Measurements from ENCODE around the gene GPANK1. TPM values are rescaled to one million over a fixed set of nuclear protein-coding genes. Genes with fewer than 3 reads are reported as not detected.

GPANK1 gene
- total and polyA plus RNA-seq, 9 of the 15 experiments (the other 6 are each of a cell fraction or from before 2014, with no cell fraction given): 32.2 to 111 (median 46.3) TPM

DNA sequence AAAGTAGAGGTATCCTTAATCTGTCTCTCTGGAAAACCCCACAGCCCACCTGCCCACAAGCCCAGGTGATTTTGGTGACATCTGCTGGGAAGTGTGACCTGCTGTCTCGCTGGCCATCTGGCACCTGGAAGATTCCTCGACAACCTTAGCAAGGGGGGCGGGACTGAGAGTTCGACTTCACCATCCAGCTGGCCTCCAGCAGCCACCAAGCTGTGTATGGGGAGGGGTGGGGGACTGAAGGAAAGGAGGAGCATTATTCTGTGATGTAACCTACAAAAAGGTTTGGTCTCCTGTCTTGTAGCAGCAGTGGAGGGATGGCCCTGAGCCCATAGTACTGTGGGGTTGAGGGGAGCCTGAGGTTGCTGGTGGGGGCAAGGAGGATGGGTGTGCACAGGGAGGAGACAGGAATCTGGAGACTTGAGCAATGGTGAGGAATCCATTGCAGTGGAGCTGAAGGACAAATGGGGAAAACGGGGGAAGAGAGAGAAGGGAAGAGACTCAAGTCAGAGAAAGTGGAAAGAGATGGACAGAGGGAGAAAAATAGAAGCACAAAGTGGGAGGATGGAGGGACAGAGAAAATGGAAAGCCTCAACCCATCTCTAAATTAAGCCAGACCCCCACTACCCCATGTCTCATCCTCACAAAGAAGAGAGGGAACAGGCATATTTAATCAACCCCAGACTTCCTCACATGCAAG lies 45.9 kb upstream of the GPANK1 start (continued):
- peak; percentile 91 for TF ChIP-seq LARP7 (IDR thresholded peaks at IDR 0.05)
- TF ChIP-seq ADNP (tag; IDR thresholded peaks at IDR 0.05): no peak
- TF ChIP-seq CBX2 (IDR thresholded peaks at IDR 0.05; ENCODE audit: insufficient read depth, low read length, poor library complexity, severe bottlenecking): no peak
- 0 out of 2 replicates have a peak, but pooled peaks have one; percentile 74 for TF ChIP-seq ZBTB26 (CRISPR knock-in tag; IDR thresholded peaks at IDR 0.05)
- TF ChIP-seq ZFP1 (CRISPR knock-in tag; IDR thresholded peaks at IDR 0.05): no peak
- no peak for TF ChIP-seq SRSF9 (IDR thresholded peaks at IDR 0.05; ENCODE audit: borderline replicate concordance, low read depth, low read length)
- TF ChIP-seq ATF1 (CRISPR knock-in tag; IDR thresholded peaks at IDR 0.05): no peak
- TF ChIP-seq ATF1 (tag; IDR thresholded peaks at IDR 0.05): no peak
- no peak for TF ChIP-seq CTBP1 (IDR thresholded peaks at IDR 0.05; ENCODE audit: borderline replicate concordance)
- TF ChIP-seq MBD1 (CRISPR knock-in tag; IDR thresholded peaks at IDR 0.05): no peak
- TF ChIP-seq EHMT2 (IDR thresholded peaks at IDR 0.05): 0 out of 2 replicates have a peak, but pooled peaks have one; percentile 37
- TF ChIP-seq ZNF24 (IDR thresholded peaks at IDR 0.05): no peak
- peak; percentile 34; the same call in 1 of the 2 replicates for TF ChIP-seq ARID4B (CRISPR knock-in tag; IDR thresholded peaks at IDR 0.05)
- TF ChIP-seq, protein P1, sequence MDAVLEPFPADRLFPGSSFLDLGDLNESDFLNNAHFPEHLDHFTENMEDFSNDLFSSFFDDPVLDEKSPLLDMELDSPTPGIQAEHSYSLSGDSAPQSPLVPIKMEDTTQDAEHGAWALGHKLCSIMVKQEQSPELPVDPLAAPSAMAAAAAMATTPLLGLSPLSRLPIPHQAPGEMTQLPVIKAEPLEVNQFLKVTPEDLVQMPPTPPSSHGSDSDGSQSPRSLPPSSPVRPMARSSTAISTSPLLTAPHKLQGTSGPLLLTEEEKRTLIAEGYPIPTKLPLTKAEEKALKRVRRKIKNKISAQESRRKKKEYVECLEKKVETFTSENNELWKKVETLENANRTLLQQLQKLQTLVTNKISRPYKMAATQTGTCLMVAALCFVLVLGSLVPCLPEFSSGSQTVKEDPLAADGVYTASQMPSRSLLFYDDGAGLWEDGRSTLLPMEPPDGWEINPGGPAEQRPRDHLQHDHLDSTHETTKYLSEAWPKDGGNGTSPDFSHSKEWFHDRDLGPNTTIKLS (IDR thresholded peaks at IDR 0.05; ENCODE audit: borderline replicate concordance, low read depth): no peak
- 0 out of 2 replicates have a peak, but pooled peaks have one; percentile 16 for TF ChIP-seq CEBPB (tag; IDR thresholded peaks at IDR 0.05)
- TF ChIP-seq ZNF133 (CRISPR knock-in tag; IDR thresholded peaks at IDR 0.05): no peak
- TF ChIP-seq ZNF589 (CRISPR knock-in tag; IDR thresholded peaks at IDR 0.05; ENCODE audit: low read depth): no peak
- TF ChIP-seq, protein P2, sequence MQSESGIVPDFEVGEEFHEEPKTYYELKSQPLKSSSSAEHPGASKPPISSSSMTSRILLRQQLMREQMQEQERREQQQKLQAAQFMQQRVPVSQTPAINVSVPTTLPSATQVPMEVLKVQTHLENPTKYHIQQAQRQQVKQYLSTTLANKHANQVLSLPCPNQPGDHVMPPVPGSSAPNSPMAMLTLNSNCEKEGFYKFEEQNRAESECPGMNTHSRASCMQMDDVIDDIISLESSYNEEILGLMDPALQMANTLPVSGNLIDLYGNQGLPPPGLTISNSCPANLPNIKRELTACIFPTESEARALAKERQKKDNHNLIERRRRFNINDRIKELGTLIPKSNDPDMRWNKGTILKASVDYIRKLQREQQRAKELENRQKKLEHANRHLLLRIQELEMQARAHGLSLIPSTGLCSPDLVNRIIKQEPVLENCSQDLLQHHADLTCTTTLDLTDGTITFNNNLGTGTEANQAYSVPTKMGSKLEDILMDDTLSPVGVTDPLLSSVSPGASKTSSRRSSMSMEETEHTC (IDR thresholded peaks at IDR 0.05): no peak
- peak; percentile 35 for TF ChIP-seq NCOA4 (IDR thresholded peaks at IDR 0.05; ENCODE audit: partially characterized antibody)
